Pancreas (tissue), 10 donors: ENCODE data around the gene BCAT1. TPM values are rescaled to one million over a fixed set of nuclear protein-coding genes. Genes with fewer than 3 reads are reported as not detected.
"Not testable (repeated sequence)": the region's sequence is repeated elsewhere in the genome, so short reads cannot be mapped to it uniquely, and the experiment has no call there.

ENCODE experiments used
- ATAC-seq, 4 donors: fragments of 200-7000 bp; cut with Tn5 transposase; one replicate each; pipeline versions ENCODE4 v1.8.0 to v1.9.1; 2020; ENCODE audit warnings: mild to moderate bottlenecking in 4 of 4, moderate library complexity in 4 of 4
- DNase-seq, 6 donors: peaks; one replicate each; pipeline ENCODE4 v3.0.0-alpha.2; 2020
- FAIRE-seq: peaks from 2 replicates; lab custom pipeline; 2012; peaks lifted over from hg19 to GRCh38; lab: Jason Lieb, UNC
- H3K27ac ChIP-seq, 4 donors: fragments of 200-600 bp; sonication (generic); 1 replicate in 3 of 4; 2 replicates in 1 of 4; pipeline versions ENCODE4 v1.5.0 to v1.8.0; 2020
- H3K27me3 ChIP-seq, 4 donors: fragments of 200-600 bp; one replicate each; pipeline ENCODE4 v1.8.0; 2021
- H3K36me3 ChIP-seq, 3 donors: fragments of 200-600 bp; sonication (generic) in 1 of 3; one replicate each; pipeline versions ENCODE4 v1.5.0 to v1.8.0; 2020 to 2021
- H3K4me1 ChIP-seq, 3 donors: fragments of 200-600 bp; one replicate each; pipeline ENCODE4 v1.8.0; 2021
- H3K4me3 ChIP-seq, 4 donors: fragments of 200-600 bp; sonication (generic) in 2 of 4; one replicate each; pipeline versions ENCODE4 v1.5.0 to v1.8.0; 2020 to 2021
- H3K9me3 ChIP-seq, 4 donors: fragments of 200-600 bp; one replicate each; pipeline ENCODE4 v1.8.0; 2021
- CTCF ChIP-seq, 4 donors: fragments of 200-600 bp; sonication (generic) in 3 of 4; IDR thresholded peaks; one replicate each; pipeline versions ENCODE4 v1.5.0 to v1.8.0; 2021; ENCODE audit warnings: antibody characterized with exemption in 4 of 4
- WGBS, 2 donors: extraction: QIAGEN DNeasy Blood & Tissue Kit; methylation state at CpG; one replicate each; pipeline ENCODE4 v1.1.7; 2013; 5-methylcytosine and 5-hydroxymethylcytosine counted together
- intact Hi-C, 3 donors: fragments of 100-400 bp; cut with DNase I; formaldehyde crosslinking; loops; one replicate each; pipeline versions ENCODE4 v1.11.1 to v1.14.2; 2022
- polyA plus RNA-seq, 2 donors: library from polyadenylated mRNA; stranded (reverse); fragments of 200-250 nt; gene quantifications; one replicate each; pipeline ENCODE4 v1.2.3, GENCODE V29; 2013
- total RNA-seq, 6 donors: library from RNA; stranded (reverse); fragmentation: NEBNext Ultra II Directional in 4 of 6; extraction: Animal tissue kit (Norgen Biotek cat#: 25700) in 4 of 6; gene quantifications; one replicate each; pipeline versions ENCODE4 v1.2.1 to v1.2.4, GENCODE V29; 2021 to 2023
- donor health status: healthy with polysubstance abuse.
- donor health status: DM: no; HTN: no; CAD: no; lungs with moderate emphysema.
- donor health status: DM: no; HTN: no; CAD: no.
- donor health status: control.
- donor health status: control.
- donor health status: Bipolar disorder and iron deficiency.
- donor health status: DM: yes; HTN: yes; CAD: no.
- donor health status: DM: no; HTN: no; CAD: no.
- donor health status: DM: no; HTN: no; CAD: no.
- donor health status: DM: yes; HTN: yes; CAD: no.

Gene BCAT1
- total and polyA plus RNA-seq, 8 donors = 7.6 to 121 (median 67.7) TPM

- no peaks in the 10 kb centered on the region for H3K27me3 ChIP-seq
- H3K4me3 ChIP-seq = no peak overlapping the region
- ATAC-seq = no peak
- no peaks in the 10 kb centered on the region for H3K4me1 ChIP-seq
- DNase-seq = no peak
- H3K27ac ChIP-seq = no peak overlapping the region
- WGBS, 2 donors = 85 to 87% methylated on average over 1 of the region's 1 CpG
- TF ChIP-seq CTCF (IDR thresholded peaks at IDR 0.05) = no peak
- no peaks in the 10 kb centered on the region for H3K9me3 ChIP-seq
- intact Hi-C loops = no loop called here
- no peak for FAIRE-seq
- no peaks in the 10 kb centered on the region for H3K36me3 ChIP-seq
Measured at GRCh38 chr12:24872211-24872610, 76.7 kb downstream of the BCAT1 start.

GRCh38 chr12:24866139-24866538 lies 82.8 kb downstream of the BCAT1 start:
- peaks cover 11 to 22% (median 15%) of the 10 kb centered on the region in 3 donors for H3K4me1 ChIP-seq
- H3K36me3 ChIP-seq, H3K27ac ChIP-seq, H3K9me3 ChIP-seq, ATAC-seq, intact Hi-C loops, H3K27me3 ChIP-seq, H3K4me3 ChIP-seq, FAIRE-seq: not testable (repeated sequence)
- peak in 2 of 6 donors; percentile 27 to 71 for DNase-seq
- WGBS, 2 donors = 98 to 99% methylated on average over 20 to 24 of the region's 24 CpGs

GRCh38 chr12:24864796-24865125 lies 84.1 kb downstream of the BCAT1 start:
- peak overlapping the region in 2 of 4 donors; percentile 21 to 26 for H3K27ac ChIP-seq
- intact Hi-C loops = no loop called here
- TF ChIP-seq CTCF (IDR thresholded peaks at IDR 0.05) = no peak
- H3K36me3 ChIP-seq = no peaks in the 10 kb centered on the region
- no peak overlapping the region for H3K4me3 ChIP-seq
- H3K9me3 ChIP-seq = no peaks in the 10 kb centered on the region
- H3K27me3 ChIP-seq = no peaks in the 10 kb centered on the region
- FAIRE-seq (no peak), DNase-seq (no peak), ATAC-seq (no peak)
- H3K4me1 ChIP-seq = peaks cover 11 to 22% (median 19%) of the 10 kb centered on the region in 3 donors

- peaks cover 11 to 24% (median 19%) of the 10 kb centered on the region in 3 donors for H3K4me1 ChIP-seq
- ATAC-seq (peak; percentile 81 to 93 (median 91)), FAIRE-seq (no peak), DNase-seq (peak in 1 of 6 donors; percentile 59)
- H3K36me3 ChIP-seq = no peaks in the 10 kb centered on the region
- H3K27ac ChIP-seq = peak overlapping the region in 3 of 4 donors; percentile 39 to 82 (median 77)
- H3K9me3 ChIP-seq = no peaks in the 10 kb centered on the region
- WGBS, 2 donors = 25 to 36% methylated on average over 1 of the region's 1 CpG
- TF ChIP-seq CTCF (IDR thresholded peaks at IDR 0.05) = no peak
- no peaks in the 10 kb centered on the region for H3K27me3 ChIP-seq
- H3K4me3 ChIP-seq = no peak overlapping the region
- intact Hi-C loops = no loop called here
Measured at GRCh38 chr12:24861766-24862540, 86.9 kb downstream of the BCAT1 start.

GRCh38 chr12:24860546-24860945 lies 88.4 kb downstream of the BCAT1 start:
- ATAC-seq (no peak), DNase-seq (no peak), FAIRE-seq (no peak)
- H3K4me3 ChIP-seq = no peak overlapping the region
- H3K36me3 ChIP-seq = no peaks in the 10 kb centered on the region
- H3K27me3 ChIP-seq = no peaks in the 10 kb centered on the region
- no peaks in the 10 kb centered on the region for H3K9me3 ChIP-seq
- intact Hi-C loops = no loop called here
- H3K4me1 ChIP-seq = peaks cover 11 to 38% (median 29%) of the 10 kb centered on the region in 3 donors
- H3K27ac ChIP-seq = peak overlapping the region in 2 of 4 donors; percentile 77 to 82
- TF ChIP-seq CTCF (IDR thresholded peaks at IDR 0.05) = no peak
